Activated CD4-positive, alpha-beta T cell treated with anti-CD3 and anti-CD28 coated beads, Interleukin-10, Interleukin-2, amounts not matched to agents 100 ng/mL and 50 ng/mL, durations not matched to agents 16 hours and 8 hours (primary cell): ENCODE measurements around the gene TCFL5.

ENCODE experiments used
- DNase-seq: peaks from one replicate; pipeline ENCODE4 v3.0.0-alpha.2; 2020

Gene TCFL5

GRCh38 chr20:62861726-62862336 is at the start of gene TCFL5:
Gene TCFL5 (minus strand): TSS chr20:62861822. CDS start chr20:62861670, 152 bp downstream.
- DNase-seq: peak; percentile 94

- no peak for DNase-seq
Observed at GRCh38 chr20:62910777-62911497, 49.3 kb upstream of the TCFL5 start.

- no peak for DNase-seq
Observed at GRCh38 chr20:62910217-62910766, 48.7 kb upstream of the TCFL5 start.

DNA sequence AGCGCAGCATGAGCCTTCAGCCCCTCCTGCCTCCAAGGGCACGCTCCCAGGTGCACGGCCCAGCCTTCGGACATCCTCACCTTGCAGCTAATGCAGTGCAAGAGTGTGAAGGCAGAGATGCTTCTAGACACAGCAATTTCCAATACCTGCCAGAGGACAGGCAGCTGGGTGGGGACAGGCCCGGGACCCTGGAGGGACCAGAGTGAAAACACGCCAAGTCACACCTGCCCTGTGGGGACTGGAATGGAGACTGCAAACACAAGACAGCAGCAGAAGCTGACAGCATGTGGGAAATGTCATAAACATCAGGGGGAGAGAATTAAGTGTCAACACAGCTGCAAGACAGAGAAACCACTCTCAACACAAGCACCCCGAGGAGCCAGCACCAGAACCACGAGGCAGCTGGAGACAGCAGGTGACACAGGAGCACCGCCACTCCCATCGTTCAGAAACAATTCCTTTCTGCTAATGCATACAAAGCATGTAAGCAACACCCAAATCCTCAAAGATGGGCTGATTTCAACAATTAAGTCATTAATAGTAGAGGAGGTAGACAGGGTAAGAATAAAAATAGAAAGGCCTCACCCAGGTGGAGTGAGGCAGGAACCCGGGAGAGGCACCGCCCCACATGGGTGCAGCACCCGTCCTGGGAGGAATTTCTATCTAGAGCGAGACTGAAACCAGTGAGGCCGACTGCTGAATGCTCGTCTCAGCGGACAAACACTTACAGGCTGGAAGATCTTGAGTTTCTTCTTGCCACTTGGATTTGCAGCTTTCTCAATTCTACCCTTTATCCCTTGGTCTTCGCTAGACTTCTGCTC is 47.6 kb upstream of the TCFL5 start:
- no peak for DNase-seq

DNA sequence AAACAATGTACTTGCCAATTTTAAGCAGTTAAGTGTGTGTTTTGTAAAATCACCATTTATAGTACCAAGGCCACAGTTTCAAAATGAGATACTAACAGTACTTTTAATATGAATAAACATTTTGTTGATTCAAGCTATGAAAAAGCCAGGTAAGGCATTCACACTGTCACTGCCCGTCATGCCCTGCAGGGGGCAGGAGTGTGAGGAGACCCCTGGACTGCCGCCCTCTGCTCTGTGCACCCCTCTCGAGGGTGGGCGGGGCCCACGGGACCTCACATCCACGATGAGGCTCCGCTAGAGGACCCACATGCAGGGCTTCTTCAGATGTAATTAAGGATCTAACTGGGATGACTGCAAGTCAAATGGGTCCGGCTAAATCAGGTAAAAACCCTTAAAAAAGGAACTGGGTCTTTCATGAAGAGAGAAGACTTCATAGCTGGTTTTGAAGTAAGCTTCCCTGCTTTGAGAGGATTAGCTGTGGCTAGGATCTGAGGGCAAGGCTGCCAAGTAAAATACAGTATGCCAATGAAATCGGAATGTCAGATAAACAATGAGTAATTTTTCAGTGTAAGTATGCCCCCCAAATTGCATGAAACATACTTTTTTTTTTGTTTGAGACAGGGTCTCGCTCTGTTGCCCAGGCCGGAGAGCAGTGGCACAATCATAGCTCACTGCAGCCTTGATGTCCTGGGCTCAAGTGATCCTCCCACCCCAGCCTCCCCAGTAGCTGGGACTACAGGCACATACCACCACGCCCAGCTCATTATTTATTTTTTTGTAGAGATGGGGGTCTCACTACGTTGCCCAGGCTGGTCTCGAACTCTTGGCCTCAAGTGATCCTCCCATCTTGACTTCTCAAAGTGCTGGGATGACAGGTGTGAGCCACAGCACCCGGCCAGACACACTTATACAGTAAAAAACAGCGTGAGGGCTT is 46.0 kb upstream of the TCFL5 start:
- DNase-seq: peak; percentile 43

DNA sequence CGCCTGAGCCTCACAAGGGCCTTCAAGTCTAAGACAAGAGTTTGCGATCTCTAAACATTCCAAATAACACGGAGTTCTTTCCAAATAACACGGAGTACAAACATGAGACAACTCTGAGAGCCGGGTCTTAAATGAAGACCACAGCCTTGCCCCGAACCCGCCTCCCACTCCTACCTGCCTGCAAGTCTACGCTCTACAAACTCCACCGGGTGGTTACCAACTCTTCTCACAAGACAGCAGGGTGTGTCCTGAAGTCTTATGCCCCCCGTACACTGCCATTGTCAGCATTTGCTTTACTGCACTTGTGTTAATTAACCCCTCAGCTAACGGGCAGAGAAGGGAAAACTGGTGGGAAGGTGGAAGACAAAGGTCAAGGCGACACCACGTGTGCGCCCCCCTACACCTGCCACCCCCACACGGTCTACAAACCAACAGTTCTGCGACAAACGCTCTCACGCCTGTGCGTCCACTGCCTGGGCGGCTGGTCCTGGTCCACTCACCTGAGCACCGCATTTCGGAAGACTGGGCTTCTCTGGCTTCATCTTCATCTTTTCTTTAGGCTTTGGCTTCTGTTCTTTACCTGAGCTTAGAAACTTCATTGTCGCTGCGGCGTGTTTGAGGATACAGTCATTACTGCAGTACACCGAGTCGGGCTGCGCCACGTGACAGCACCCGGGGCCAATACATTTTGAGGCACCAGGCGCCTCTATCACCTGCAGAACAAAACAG is 45.2 kb upstream of the TCFL5 start:
- no peak for DNase-seq

DNA sequence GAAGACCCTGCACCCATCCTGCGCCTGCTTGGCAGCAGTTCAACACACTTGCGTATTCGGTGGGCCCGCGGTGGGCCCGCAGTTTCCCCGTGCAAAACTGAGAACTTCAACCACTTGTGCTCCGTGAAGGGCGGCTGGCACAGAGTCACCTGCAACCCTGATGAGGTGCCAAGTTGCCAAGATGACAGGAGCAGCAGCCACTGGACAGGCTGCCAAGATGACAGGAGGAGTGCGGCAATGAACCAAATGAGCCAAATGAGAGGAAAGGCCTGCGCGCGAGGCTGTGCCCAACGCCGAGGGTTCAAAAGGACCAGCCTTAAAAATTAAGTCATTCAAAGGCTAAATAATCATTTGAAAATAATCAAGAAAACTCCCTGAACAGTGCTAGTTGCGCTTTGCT is 44.6 kb upstream of the TCFL5 start:
- no peak for DNase-seq

DNA sequence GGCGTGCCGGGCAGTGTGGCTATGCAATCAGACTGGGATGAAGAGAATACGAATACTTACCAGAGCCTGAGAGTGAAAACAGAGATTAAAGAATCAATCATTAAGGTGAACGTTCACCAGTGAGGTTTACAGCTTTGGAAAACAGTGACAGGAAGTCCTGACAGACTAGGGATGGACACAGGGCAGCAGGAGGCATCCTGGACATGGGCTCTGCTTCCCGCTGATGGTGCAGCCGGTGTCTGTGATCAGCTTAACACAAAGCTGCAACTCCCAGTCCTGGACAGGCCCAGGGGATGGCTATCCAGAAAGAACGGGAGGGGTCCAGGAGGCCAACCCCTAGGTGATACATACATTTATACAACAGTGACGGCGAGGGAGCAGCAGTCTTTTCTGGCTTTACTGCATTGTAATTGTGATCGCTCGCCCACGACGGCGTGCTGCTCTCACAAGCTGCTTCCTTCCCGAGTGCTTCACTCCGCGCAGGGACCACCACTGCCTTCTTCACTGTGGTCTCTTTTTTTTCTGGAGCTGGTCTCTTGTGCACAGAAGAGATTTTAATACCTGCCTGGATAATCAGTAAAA is 44.0 kb upstream of the TCFL5 start:
- DNase-seq: no peak

- DNase-seq: no peak
Observed at GRCh38 chr20:62902926-62903615, 41.4 kb upstream of the TCFL5 start.

DNA sequence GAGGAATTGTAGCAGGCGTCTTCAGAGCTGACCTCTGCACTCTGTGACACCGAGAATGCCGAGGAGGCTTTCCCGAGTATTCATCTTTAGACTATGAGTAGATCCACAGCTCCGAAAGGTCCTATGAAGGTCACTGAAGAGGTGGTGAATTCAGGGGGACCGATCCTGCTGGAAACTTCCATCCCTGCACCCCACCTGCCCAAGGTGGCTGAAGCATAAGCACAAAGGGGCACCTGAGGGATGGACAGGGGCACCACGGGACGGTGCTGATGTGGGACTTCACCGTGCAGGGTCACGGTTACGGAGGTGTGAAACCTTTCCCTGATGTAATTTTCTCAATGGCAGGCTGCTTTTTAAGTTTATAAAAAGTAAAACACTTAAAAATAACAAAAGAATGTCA is 40.3 kb upstream of the TCFL5 start:
- no peak for DNase-seq

DNA sequence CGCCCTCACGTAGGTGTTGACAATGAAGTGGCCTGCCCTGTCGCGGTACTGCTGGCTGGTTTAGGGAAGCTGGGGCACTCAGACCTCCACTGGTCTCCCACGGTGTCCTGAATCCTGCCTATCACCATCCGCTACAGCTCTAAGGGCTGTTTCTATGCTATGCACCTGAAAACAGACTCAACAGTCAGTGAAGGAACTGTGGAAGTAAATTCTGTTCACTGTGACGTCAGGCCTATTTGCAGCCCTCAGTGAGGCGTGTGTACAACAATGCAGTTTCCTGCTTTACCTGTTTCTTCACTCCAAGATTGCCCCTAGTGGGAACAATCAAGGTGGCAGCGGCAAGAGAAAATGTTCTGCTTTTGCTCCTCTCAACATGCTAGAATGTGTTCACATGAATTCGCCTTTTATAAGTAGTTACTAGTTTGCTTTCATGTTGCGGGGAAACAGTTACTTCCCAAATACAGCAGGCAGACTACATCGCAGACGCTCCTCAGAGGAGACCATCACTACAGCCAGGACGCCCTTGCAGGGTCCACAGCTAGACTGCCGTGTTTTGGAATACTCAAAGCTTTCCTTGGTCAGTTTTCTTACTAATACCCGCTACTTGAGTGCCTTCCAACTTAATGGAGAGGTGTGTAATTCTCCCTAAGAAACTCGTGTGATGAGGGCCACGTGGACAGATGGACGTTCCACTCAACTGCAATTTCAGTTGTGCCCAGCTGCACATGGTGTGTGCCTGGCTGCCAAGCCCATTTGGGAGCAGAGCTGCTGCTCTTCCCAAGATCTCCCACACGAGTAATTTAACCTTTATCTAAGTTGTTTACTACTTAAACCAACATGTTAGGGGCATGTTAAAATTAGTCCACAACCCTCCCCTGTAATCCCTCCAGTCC is 39.3 kb upstream of the TCFL5 start:
- no peak for DNase-seq

DNA sequence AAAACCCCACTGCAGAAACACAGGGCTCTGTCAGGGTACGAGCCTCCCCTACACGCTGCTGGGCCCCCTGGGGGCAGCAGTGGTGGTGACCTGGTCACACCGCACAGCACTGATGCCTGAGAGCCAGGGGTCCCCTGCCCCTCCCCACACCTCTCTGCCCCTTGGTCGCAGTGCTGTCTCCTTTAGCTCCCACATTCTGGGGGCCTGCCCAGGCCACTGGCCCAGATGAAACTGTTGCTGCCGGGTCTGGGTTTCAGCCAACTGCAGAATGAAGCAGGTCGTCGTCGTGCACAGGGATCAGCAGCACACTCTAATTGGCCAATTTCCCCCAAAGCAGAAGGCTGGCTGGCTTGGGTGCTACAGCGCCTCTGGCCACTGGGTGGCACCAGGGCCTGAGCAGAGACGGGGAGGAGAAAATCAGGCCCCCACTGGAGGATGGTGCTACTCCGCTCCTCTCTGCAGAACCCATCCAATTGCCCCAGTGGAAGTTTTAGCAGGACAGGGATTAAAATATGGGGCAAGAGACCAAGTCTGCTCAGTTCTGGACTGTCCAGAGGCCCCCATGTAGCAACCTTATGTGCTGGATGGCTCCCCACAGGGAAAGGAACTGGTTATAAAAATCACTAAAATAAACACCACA is 38.5 kb upstream of the TCFL5 start:
- peak; percentile 84 for DNase-seq

GRCh38 chr20:62899633-62900051 is 38.0 kb upstream of the TCFL5 start:
- DNase-seq: no peak

- peak; percentile 89 for DNase-seq
Observed at GRCh38 chr20:62898970-62899632, 37.5 kb upstream of the TCFL5 start.

DNA sequence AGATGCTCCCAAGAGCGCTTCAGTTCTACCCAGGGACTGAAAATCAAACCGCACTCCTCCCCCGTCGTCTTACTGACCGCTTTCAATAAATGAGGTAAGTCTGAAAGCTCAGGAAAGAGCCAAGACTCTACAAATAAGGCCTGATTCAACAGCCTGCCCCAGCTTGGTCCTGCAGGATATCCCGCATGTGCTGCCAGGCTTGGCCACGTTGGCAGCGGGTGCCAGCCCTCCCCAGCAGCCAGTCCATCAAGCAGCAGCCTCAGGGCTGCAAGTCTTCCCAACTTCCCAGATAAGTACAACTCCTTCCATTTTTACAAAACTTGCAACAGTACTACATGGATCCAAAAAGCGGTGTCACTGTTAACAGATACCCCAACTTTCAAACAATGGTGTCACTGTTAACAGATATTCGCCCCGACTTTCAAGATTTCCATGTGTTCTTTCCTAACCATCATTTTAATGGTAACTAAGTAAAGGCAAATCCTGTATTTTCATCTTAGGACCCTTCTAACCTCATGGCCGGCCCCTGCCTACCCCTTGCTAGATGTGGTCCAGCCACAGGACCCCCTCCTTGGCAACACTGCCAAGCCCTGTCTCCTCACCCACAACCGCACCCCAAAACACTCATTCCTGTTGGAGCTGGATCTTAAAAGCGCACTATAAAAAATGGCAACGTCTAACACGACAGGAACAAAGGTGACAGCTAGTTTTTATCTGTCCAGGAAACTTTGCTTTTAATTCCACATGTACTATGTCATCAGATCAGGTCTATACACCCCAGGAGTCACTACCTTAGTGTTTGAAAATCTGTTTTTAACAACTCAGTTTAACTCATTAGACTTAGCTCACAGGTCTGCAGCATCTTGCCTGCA is 36.7 kb upstream of the TCFL5 start:
- no peak for DNase-seq

DNA sequence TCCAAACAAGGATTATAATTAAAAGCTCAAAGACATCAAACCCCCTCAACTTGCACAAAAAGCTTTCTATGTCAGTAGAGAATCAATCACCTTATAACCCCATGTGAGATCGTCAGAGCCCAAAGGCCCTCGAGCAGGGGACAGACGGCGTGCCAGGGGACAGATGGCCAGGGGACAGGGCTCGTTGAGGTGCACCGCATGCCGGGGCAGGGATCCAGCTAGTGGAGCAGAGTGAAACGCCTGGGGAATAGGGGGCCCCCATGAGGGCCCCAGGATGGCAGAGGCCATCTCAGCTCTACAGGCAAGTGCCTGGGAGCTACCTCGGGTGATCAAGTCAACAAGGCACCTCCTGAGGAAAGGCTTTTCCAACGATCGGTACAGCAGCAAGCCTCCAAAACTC is 36.0 kb upstream of the TCFL5 start:
- no peak for DNase-seq

DNA sequence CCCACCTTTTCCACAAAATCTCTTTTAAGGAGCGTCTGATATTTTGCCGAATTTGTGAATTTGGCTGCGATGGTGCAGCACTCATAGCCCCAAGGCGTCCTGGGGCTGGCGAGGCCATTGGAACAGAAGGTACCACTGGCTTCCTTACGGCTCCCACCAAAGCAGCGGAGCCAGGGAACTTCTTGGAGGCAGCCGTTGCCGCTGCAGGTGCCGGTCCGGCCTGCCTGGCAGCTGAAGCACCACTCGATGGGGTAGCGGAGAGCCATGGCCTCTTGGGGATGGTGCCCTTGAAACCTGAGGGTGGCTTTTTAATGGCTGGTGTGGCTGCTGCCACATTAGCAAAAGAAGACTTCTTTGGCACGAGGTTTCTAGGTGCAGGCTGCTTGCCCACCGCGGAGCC is 34.9 kb upstream of the TCFL5 start:
- DNase-seq: no peak
